B cell (primary cell): ENCODE results near the gene BCL2L15. TPM values are rescaled to one million over a fixed set of nuclear protein-coding genes. Genes with fewer than 3 reads are reported as not detected.

ENCODE experiments used
- ATAC-seq: fragments of 200-7000 bp; cut with Tn5 transposase; one replicate; pipeline ENCODE4 v1.10.0; 2021; ENCODE audit warnings: low read depth, mild to moderate bottlenecking, moderate number of reproducible peaks, moderate library complexity
- CTCF ChIA-PET: fragments of 350-600 bp; sonication (Branson Sonifier 250); formaldehyde crosslinking; loops from one replicate; lab custom pipeline; 2021; ENCODE audit warnings: antibody characterized with exemption, inconsistent platforms; lab: Charles Lee
- POLR2A ChIA-PET: fragments of 350-600 bp; sonication (Branson Sonifier 250); formaldehyde crosslinking; loops from one replicate; lab custom pipeline; 2021; ENCODE audit warnings: antibody characterized with exemption; lab: Charles Lee
- DNase-seq: peaks from one replicate; pipeline ENCODE4 v3.0.0; 2013
- H2AFZ ChIP-seq: 2 replicates; pipeline ENCODE4 v1.6.1; 2012; ENCODE audit warnings: mild to moderate bottlenecking, low read depth, low read length; ENCODE audit not compliant: insufficient read depth, poor library complexity, severe bottlenecking
- H3K27ac ChIP-seq, 2 donors: 1 replicate in 1 of 2; 2 replicates in 1 of 2; pipeline ENCODE4 v1.5.1; 2012 to 2013; ENCODE audit warnings: low read length in 2 of 2, mild to moderate bottlenecking in 2 of 2, moderate library complexity in 1 of 2
- H3K27me3 ChIP-seq, 4 experiments: fragments of 200-600 bp in 1 of 4; sonication (generic) in 1 of 4; replicated peaks in 1 of 4; 1 replicate in 2 of 4; 2 replicates in 2 of 4; pipeline versions ENCODE4 v1.6.1 to v1.7.0; 2013 to 2016; ENCODE audit warnings: low read length in 3 of 4, mild to moderate bottlenecking in 2 of 4, mixed read lengths in 1 of 4, moderate library complexity in 1 of 4; ENCODE audit not compliant: insufficient read depth in 4 of 4, control insufficient read depth in 3 of 4; ENCODE audit errors: control extremely low read depth in 1 of 4
- H3K36me3 ChIP-seq, 2 experiments: replicated peaks in 1 of 2; 1 replicate in 1 of 2; 2 replicates in 1 of 2; pipeline versions ENCODE4 v1.6.1 to v1.7.1; 2013; ENCODE audit warnings: low read length in 1 of 2; ENCODE audit not compliant: insufficient read depth in 2 of 2, control insufficient read depth in 1 of 2; ENCODE audit errors: control extremely low read depth in 1 of 2, extremely low read depth in 1 of 2
- H3K4me1 ChIP-seq, 2 donors: fragments of 200-600 bp in 1 of 2; sonication (generic) in 1 of 2; 1 replicate in 1 of 2; 2 replicates in 1 of 2; pipeline versions ENCODE4 v1.5.1 to v1.6.1; 2013 to 2017; ENCODE audit warnings: low read length in 2 of 2; ENCODE audit not compliant: control insufficient read depth in 2 of 2, insufficient read depth in 2 of 2
- H3K4me2 ChIP-seq: replicated peaks from 2 replicates; pipeline ENCODE3; 2012; ENCODE audit warnings: mild to moderate bottlenecking, low read depth, low read length; ENCODE audit not compliant: poor library complexity, severe bottlenecking
- H3K4me3 ChIP-seq, 5 experiments: fragments of 200-600 bp in 1 of 5; sonication (generic) in 1 of 5; 1 replicate in 3 of 5; 2 replicates in 2 of 5; pipeline versions ENCODE4 v1.5.1 to v1.7.0; 2011 to 2016; ENCODE audit warnings: low read length in 4 of 5, mild to moderate bottlenecking in 4 of 5, low read depth in 2 of 5, control low read depth in 1 of 5, moderate library complexity in 1 of 5; ENCODE audit not compliant: insufficient read depth in 1 of 5; ENCODE audit errors: control extremely low read depth in 1 of 5, extremely low read depth in 1 of 5
- H3K79me2 ChIP-seq: fragments of 200-600 bp; sonication (generic); one replicate; pipeline ENCODE4 v1.6.0; 2016; ENCODE audit warnings: low read length; ENCODE audit not compliant: control insufficient read depth, insufficient read depth
- H3K9ac ChIP-seq: fragments of 200-600 bp; sonication (generic); 2 replicates; pipeline ENCODE4 v1.6.1; 2017; ENCODE audit warnings: mild to moderate bottlenecking, low read length, moderate library complexity
- H3K9me3 ChIP-seq, 3 donors: one replicate each; pipeline versions ENCODE4 v1.6.1 to v1.7.1; 2013; ENCODE audit warnings: low read length in 2 of 3; ENCODE audit not compliant: control insufficient read depth in 2 of 3, insufficient read depth in 1 of 3; ENCODE audit errors: control extremely low read depth in 1 of 3
- H4K20me1 ChIP-seq: 2 replicates; pipeline ENCODE4 v1.6.0; 2012; ENCODE audit warnings: mild to moderate bottlenecking, low read length; ENCODE audit not compliant: insufficient read depth, control insufficient read depth, poor library complexity, severe bottlenecking
- H3K27ac Mint-ChIP-seq: one replicate; pipeline ENCODE4 v1.8.0; 2021; ENCODE audit warnings: mixed read lengths
- H3K27me3 Mint-ChIP-seq: one replicate; pipeline ENCODE4 v1.8.0; 2021; ENCODE audit warnings: mixed read lengths
- H3K4me1 Mint-ChIP-seq: one replicate; pipeline ENCODE4 v1.8.0; 2021; ENCODE audit warnings: mixed read lengths
- H3K4me3 Mint-ChIP-seq: one replicate; pipeline ENCODE4 v1.8.0; 2021; ENCODE audit warnings: mixed read lengths
- H3K9me3 Mint-ChIP-seq: one replicate; pipeline ENCODE4 v1.8.0; 2022; ENCODE audit warnings: mixed read lengths; ENCODE audit not compliant: insufficient read depth
- CTCF ChIP-seq: fragments of 200-600 bp; IDR thresholded peaks from one replicate; pipeline ENCODE4 v1.8.0; 2022; ENCODE audit warnings: antibody characterized with exemption, mild to moderate bottlenecking
- EZH2 ChIP-seq: IDR thresholded peaks from 2 replicates; pipeline ENCODE4 v1.6.1; 2012; ENCODE audit warnings: borderline replicate concordance, low read depth, mild to moderate bottlenecking, moderate library complexity, low read length; ENCODE audit not compliant: insufficient read depth, poor library complexity, severe bottlenecking
- WGBS: methylation state at CpG from one replicate; pipeline ENCODE4 v1.1.5; 2013; ENCODE audit warnings: missing lambda C conversion rate; ENCODE audit not compliant: insufficient coverage; 5-methylcytosine and 5-hydroxymethylcytosine counted together
- intact Hi-C: fragments of 100-400 bp; cut with micrococcal nuclease; formaldehyde crosslinking; loops from one replicate; pipeline ENCODE4 v1.10.0; 2022
- polyA plus RNA-seq: library from polyadenylated mRNA; depleted of rRNA; stranded (reverse); fragments of >200 nt; gene quantifications from 2 replicates; pipeline ENCODE4 v1.2.3, GENCODE V29; 2012
- total RNA-seq, 2 donors: library from RNA; stranded (reverse); fragments of 120-200 nt in 1 of 2; gene quantifications; 1 replicate in 1 of 2; 2 replicates in 1 of 2; pipeline versions ENCODE4 v1.2.3 to v1.2.4, GENCODE V29; 2013 to 2022

BCL2L15 gene
- total and polyA plus RNA-seq, 2 donors (not counting 1 experiment from before 2014, with no cell fraction given), result 0.63 to 1.6 TPM

DNA sequence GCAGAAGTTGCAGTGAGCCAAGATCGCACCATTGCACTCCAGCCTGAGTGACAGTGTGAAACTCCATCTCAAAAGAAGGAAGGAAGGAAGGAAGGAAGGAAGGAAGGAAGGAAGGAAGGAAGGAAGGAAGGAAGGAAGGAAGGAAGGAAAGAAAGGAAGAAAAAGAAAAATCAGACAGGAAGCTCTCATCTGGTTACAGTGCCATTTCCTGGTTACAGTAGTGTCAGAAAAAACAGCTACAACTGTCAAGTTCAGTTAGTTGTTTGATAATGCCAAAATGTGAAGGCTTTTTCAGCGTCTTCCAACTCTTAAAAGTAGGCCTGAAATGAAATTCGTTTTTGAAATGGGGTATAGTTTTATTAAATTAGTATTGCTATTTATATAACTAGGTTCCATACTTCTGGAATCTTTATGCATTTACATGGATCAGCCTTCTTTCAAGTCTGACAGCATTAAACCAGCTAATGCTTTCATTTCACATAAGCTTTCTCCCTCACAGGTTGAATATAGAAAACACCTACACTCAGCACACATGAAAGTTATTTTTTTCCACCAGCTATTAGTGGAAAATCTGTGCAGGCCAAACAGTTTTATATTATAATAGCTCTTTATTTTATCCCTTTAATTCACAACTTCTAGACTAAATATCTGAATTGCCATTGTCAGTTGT is 37.1 kb downstream of the BCL2L15 start:
- Histone ChIP-seq H3K4me3 (no peak overlapping the region), H3K27me3 (no peaks in the 10 kb centered on the region), H3K27ac (no peak overlapping the region), H3K9me3 (peaks cover 1 to 4% (median 3%) of the 10 kb centered on the region in 3 donors), H3K4me1 (no peaks in the 10 kb centered on the region), H3K79me2 (no peaks in the 10 kb centered on the region), H3K9ac (no peak overlapping the region), H3K36me3 (peaks cover 10 to 36% of the 10 kb centered on the region in 2 experiments), H3K4me2 (no peak overlapping the region), H2AFZ (no peak overlapping the region), H4K20me1 (no peaks in the 10 kb centered on the region)
- intact Hi-C loops, result no loop called here
- POLR2A ChIA-PET, result no interaction called here
- H3K4me1 Mint-ChIP-seq, result peaks cover 7% of the 10 kb centered on the region
- no peaks in the 10 kb centered on the region for H3K9me3 Mint-ChIP-seq
- no CpG with 5 or more reads among the region's 3 CpGs for WGBS
- H3K27me3 Mint-ChIP-seq, result no peaks in the 10 kb centered on the region
- TF ChIP-seq CTCF (no peak), EZH2 (no peak)
- no peak for ATAC-seq
- DNase-seq, result no peak
- H3K27ac Mint-ChIP-seq, result peak overlapping the region; percentile 46
- no peak overlapping the region for H3K4me3 Mint-ChIP-seq
- CTCF ChIA-PET, result interaction anchor here (0.7 to 1.7 kb wide), 4 partner anchors 15 to 79 kb away, joined by 3 to 7 read pairs (median 4); partner anchors contain the start of genes AP4B1 and HIPK1

DNA sequence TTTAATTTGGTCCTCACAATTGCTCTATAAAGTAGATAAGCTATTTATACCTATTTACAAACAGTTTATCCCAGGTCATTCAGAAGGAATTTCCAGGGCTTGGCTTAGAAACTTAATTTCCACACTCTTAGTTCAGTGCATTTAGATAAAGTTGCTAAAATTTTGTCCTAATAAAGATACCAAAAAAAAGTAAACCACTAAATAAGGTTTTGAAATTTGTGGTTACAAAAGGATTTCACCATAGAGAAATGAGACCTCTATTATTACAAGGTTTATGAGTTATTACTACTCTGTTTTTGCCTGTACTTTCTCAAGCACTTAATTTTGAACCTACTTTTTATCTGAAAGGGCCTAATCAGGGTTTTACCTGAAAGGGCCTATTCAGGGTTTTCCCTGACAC is 38.3 kb downstream of the BCL2L15 start:
- Histone ChIP-seq H3K4me2 (no peak overlapping the region), H4K20me1 (no peaks in the 10 kb centered on the region), H3K4me3 (no peak overlapping the region), H3K9me3 (peaks cover 1 to 4% (median 3%) of the 10 kb centered on the region in 3 donors), H3K4me1 (no peaks in the 10 kb centered on the region), H2AFZ (no peak overlapping the region), H3K27ac (no peak overlapping the region), H3K79me2 (no peaks in the 10 kb centered on the region), H3K36me3 (peaks cover 6 to 27% of the 10 kb centered on the region in 2 experiments), H3K27me3 (no peaks in the 10 kb centered on the region), H3K9ac (no peak overlapping the region)
- TF ChIP-seq CTCF (no peak), EZH2 (no peak)
- Mint-ChIP-seq H3K27me3 (no peaks in the 10 kb centered on the region), H3K27ac (no peak overlapping the region), H3K9me3 (no peaks in the 10 kb centered on the region), H3K4me3 (no peak overlapping the region), H3K4me1 (peaks cover 5% of the 10 kb centered on the region)
- ATAC-seq (no peak), DNase-seq (no peak)
- ChIA-PET CTCF (interaction anchor here (1.4 to 1.7 kb wide), 2 partner anchors 20 to 55 kb away, joined by 3 read pairs; partner anchors contain the start of gene AP4B1), POLR2A (no interaction called here)
- intact Hi-C loops, result no loop called here
